ENCODE results near the gene HAPLN2.
"Not testable (repeated sequence)": the region's sequence is repeated elsewhere in the genome, so short reads cannot be mapped to it uniquely, and the experiment has no call there.

Gene HAPLN2

GRCh38 chr1:156627313-156627880, 8.2 kb downstream of the HAPLN2 start:
- H3K4me3 ChIP-seq (ENCODE audit: low read depth, low read length): no peak overlapping the region
- peak; percentile 63 for DNase-seq (ENCODE audit: low read depth)
- TF ChIP-seq CTCF (IDR thresholded peaks at IDR 0.05; ENCODE audit: insufficient read depth, low read depth, low read length, missing control alignments): peak; percentile 9

- H3K4me3 ChIP-seq (ENCODE audit: low read depth, low read length): no peak overlapping the region
- no peak for DNase-seq (ENCODE audit: low read depth)
- TF ChIP-seq CTCF (IDR thresholded peaks at IDR 0.05; ENCODE audit: insufficient read depth, low read depth, low read length, missing control alignments): no peak
Measured at GRCh38 chr1:156629823-156630449, 10.7 kb downstream of the HAPLN2 start.

GRCh38 chr1:156631152-156631551, 11.9 kb downstream of the HAPLN2 start:
- not testable (repeated sequence) for H3K4me3 ChIP-seq (ENCODE audit: low read depth, low read length); DNase-seq (ENCODE audit: low read depth)

- no peak for TF ChIP-seq CTCF (IDR thresholded peaks at IDR 0.05; ENCODE audit: insufficient read depth, low read depth, low read length, missing control alignments)
Measured at GRCh38 chr1:156632355-156632754, 13.1 kb downstream of the HAPLN2 start.

GRCh38 chr1:156638189-156638985, 19.2 kb downstream of the HAPLN2 start:
- no peak for DNase-seq (ENCODE audit: low read depth)
- no peak overlapping the region for H3K4me3 ChIP-seq (ENCODE audit: low read depth, low read length)
- no peak for TF ChIP-seq CTCF (IDR thresholded peaks at IDR 0.05; ENCODE audit: insufficient read depth, low read depth, low read length, missing control alignments)

More at GRCh38 chr1:156632355-156632754, 13.1 kb downstream of the HAPLN2 start:
- DNase-seq (ENCODE audit: low read depth): no peak
- H3K4me3 ChIP-seq (ENCODE audit: low read depth, low read length): no peak overlapping the region

GRCh38 chr1:156639601-156640101, 20.4 kb downstream of the HAPLN2 start:
- DNase-seq (ENCODE audit: low read depth): no peak
- no peak overlapping the region for H3K4me3 ChIP-seq (ENCODE audit: low read depth, low read length)
- TF ChIP-seq CTCF (IDR thresholded peaks at IDR 0.05; ENCODE audit: insufficient read depth, low read depth, low read length, missing control alignments): no peak
